ENCODE results near the gene LRP8. TPM values are rescaled to one million over a fixed set of nuclear protein-coding genes. Genes with fewer than 3 reads are reported as not detected.

Gene LRP8
- total and polyA plus RNA-seq, 2 of the 13 experiments (the other 11 are each of a cell fraction or from before 2014, with no cell fraction given): 17.3 to 17.4 TPM

DNA sequence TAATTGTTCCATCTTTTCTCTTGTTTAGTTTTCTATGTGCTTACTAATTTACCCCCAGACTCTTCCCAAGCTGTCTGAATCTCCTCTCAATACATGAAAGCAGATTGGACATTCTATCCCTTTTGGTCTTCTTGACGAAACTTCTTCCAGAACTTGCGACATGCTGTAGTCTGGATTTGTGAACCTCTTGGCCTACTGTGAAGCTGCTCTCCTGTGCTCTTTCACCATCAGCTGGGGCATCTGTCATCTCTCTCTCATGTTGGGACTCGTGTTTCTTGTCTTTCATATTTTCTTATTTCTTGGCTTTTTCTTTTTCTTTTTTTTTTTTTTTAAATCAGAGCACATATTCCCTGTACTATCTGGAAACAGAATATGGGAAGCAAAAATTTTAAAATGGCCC lies 124.4 kb downstream of the LRP8 start:
- no TSS peak for BruUV-seq (replicated peaks)
- ATAC-seq: no peak
- CTCF ChIA-PET (ENCODE audit: low intra/inter-chr PET ratio, low total read pairs): no interaction called here

More for the DNA sequence above, 124.4 kb downstream of the LRP8 start:
- Histone ChIP-seq H3K9me3 (ENCODE audit: low read length) (peaks cover 19% of the 10 kb centered on the region; the same call in 1 of the 2 replicates), H4K20me1 (ENCODE audit: insufficient read depth, low read length) (no peaks in the 10 kb centered on the region), H2AFZ (ENCODE audit: low read length) (no peak overlapping the region), H3K27ac (ENCODE audit: extremely low read length, insufficient read depth, low read length) (no peak overlapping the region), H3K4me2 (ENCODE audit: low read depth, low read length) (no peak overlapping the region), H3K9ac (ENCODE audit: insufficient read depth, low read depth, low read length) (no peak overlapping the region), H3K27me3 (ENCODE audit: control insufficient read depth in 1 of 2, insufficient read depth in 2 of 2, low read length in 2 of 2) (no peaks in the 10 kb centered on the region), H3K4me3 (replicated peaks in 1 of 3; ENCODE audit: insufficient read depth in 1 of 3, low read depth in 2 of 3, low read length in 3 of 3) (no peak overlapping the region), H3K36me3 (replicated peaks in 1 of 2; ENCODE audit: control insufficient read depth in 1 of 2, insufficient read depth in 2 of 2, low read length in 2 of 2) (peaks cover 13 to 48% of the 10 kb centered on the region in 2 experiments), H3K79me2 (ENCODE audit: insufficient read depth, low read length) (peaks cover 2% of the 10 kb centered on the region), H3K4me1 (ENCODE audit: insufficient read depth, low read length) (peaks cover 6% of the 10 kb centered on the region)
- DNase-seq (ENCODE audit: low spot score): no peak
- intact Hi-C loops (cut with micrococcal nuclease; ENCODE audit: unreplicated experiment) (no loop called here), in situ Hi-C loops (cut with HindIII; ENCODE audit: extremely low pct_ligation_motif_present, low pct_unique_long_range_greater_than_20kb) (no loop called here)
- TF ChIP-seq CBFB (CRISPR knock-in tag; IDR thresholded peaks at IDR 0.05) (no peak), ZMAT5 (CRISPR knock-in tag; IDR thresholded peaks at IDR 0.05; ENCODE audit: borderline replicate concordance, low read depth) (no peak), USF2 (IDR thresholded peaks at IDR 0.05; ENCODE audit: low read depth, low read length) (no peak), USF2 (CRISPR knock-in tag; IDR thresholded peaks at IDR 0.05; ENCODE audit: borderline replicate concordance) (no peak), KLF13 (CRISPR knock-in tag; IDR thresholded peaks at IDR 0.05) (no peak), ZNF747 (CRISPR knock-in tag; IDR thresholded peaks at IDR 0.05; ENCODE audit: borderline replicate concordance) (no peak), ETV5 (CRISPR knock-in tag; IDR thresholded peaks at IDR 0.05; ENCODE audit: borderline replicate concordance) (no peak), NCOA1 (CRISPR knock-in tag; IDR thresholded peaks at IDR 0.05) (no peak)
- TF ChIP-seq, protein P1, sequence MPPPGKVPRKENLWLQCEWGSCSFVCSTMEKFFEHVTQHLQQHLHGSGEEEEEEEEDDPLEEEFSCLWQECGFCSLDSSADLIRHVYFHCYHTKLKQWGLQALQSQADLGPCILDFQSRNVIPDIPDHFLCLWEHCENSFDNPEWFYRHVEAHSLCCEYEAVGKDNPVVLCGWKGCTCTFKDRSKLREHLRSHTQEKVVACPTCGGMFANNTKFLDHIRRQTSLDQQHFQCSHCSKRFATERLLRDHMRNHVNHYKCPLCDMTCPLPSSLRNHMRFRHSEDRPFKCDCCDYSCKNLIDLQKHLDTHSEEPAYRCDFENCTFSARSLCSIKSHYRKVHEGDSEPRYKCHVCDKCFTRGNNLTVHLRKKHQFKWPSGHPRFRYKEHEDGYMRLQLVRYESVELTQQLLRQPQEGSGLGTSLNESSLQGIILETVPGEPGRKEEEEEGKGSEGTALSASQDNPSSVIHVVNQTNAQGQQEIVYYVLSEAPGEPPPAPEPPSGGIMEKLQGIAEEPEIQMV (CRISPR knock-in tag; IDR thresholded peaks at IDR 0.05; ENCODE audit: low read depth): no peak
- TF ChIP-seq, protein P2, sequence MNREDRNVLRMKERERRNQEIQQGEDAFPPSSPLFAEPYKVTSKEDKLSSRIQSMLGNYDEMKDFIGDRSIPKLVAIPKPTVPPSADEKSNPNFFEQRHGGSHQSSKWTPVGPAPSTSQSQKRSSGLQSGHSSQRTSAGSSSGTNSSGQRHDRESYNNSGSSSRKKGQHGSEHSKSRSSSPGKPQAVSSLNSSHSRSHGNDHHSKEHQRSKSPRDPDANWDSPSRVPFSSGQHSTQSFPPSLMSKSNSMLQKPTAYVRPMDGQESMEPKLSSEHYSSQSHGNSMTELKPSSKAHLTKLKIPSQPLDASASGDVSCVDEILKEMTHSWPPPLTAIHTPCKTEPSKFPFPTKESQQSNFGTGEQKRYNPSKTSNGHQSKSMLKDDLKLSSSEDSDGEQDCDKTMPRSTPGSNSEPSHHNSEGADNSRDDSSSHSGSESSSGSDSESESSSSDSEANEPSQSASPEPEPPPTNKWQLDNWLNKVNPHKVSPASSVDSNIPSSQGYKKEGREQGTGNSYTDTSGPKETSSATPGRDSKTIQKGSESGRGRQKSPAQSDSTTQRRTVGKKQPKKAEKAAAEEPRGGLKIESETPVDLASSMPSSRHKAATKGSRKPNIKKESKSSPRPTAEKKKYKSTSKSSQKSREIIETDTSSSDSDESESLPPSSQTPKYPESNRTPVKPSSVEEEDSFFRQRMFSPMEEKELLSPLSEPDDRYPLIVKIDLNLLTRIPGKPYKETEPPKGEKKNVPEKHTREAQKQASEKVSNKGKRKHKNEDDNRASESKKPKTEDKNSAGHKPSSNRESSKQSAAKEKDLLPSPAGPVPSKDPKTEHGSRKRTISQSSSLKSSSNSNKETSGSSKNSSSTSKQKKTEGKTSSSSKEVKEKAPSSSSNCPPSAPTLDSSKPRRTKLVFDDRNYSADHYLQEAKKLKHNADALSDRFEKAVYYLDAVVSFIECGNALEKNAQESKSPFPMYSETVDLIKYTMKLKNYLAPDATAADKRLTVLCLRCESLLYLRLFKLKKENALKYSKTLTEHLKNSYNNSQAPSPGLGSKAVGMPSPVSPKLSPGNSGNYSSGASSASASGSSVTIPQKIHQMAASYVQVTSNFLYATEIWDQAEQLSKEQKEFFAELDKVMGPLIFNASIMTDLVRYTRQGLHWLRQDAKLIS (CRISPR knock-in tag; IDR thresholded peaks at IDR 0.05): no peak
- no peak for FAIRE-seq
- POLR2A ChIA-PET: no interaction called here
- 94% methylated on average over 3 of the region's 3 CpGs for WGBS (ENCODE audit: low lambda C conversion rate)
